Testis (tissue), 2 donors: Measurements from ENCODE around the gene MAPK9.

Source experiments
- CTCF ChIP-seq, 3 experiments: fragments of 450-650 bp in 2 of 3; fragments of 200-600 bp in 1 of 3; sonication (generic) in 1 of 3; IDR thresholded peaks; one replicate each; pipeline ENCODE4 v1.5.1; 2016 to 2019; ENCODE audit warnings: antibody characterized with exemption in 3 of 3, mild to moderate bottlenecking in 2 of 3, moderate library complexity in 1 of 3
- POLR2A ChIP-seq: fragments of 450-650 bp; IDR thresholded peaks from one replicate; pipeline ENCODE4 v1.6.1; 2017; ENCODE audit warnings: antibody characterized with exemption, mild to moderate bottlenecking, moderate library complexity

- no peak for TF ChIP-seq CTCF (IDR thresholded peaks at IDR 0.05)
- TF ChIP-seq POLR2A: no peak
Measured at GRCh38 chr5:180290568-180291233, 1.2 kb downstream of the MAPK9 start.
